B cell (primary cell): ENCODE data around the gene ASTN1.

Experiments used
- CTCF ChIP-seq: fragments of 200-600 bp; IDR thresholded peaks from one replicate; pipeline ENCODE4 v1.8.0; 2022; ENCODE audit warnings: antibody characterized with exemption, mild to moderate bottlenecking
- EZH2 ChIP-seq: IDR thresholded peaks from 2 replicates; pipeline ENCODE4 v1.6.1; 2012; ENCODE audit warnings: borderline replicate concordance, low read depth, mild to moderate bottlenecking, moderate library complexity, low read length; ENCODE audit not compliant: insufficient read depth, poor library complexity, severe bottlenecking

- TF ChIP-seq CTCF (no peak), EZH2 (no peak)
Observed at GRCh38 chr1:177165069-177165439, 542 bp upstream of the ASTN1 start.
